HepG2 (cell line): ENCODE measurements around the gene IL17C. TPM values are rescaled to one million over a fixed set of nuclear protein-coding genes. Genes with fewer than 3 reads are reported as not detected.

Experiments used
- AFF4 ChIP-seq: sonication (generic); formaldehyde crosslinking; IDR thresholded peaks from 2 replicates; pipeline ENCODE4 v1.4.0; 2020; ENCODE audit warnings: missing genetic modification reagents
- BCL3 ChIP-seq: sonication (generic); formaldehyde crosslinking; IDR thresholded peaks from 2 replicates; pipeline ENCODE4 v1.5.1; 2020; ENCODE audit warnings: mild to moderate bottlenecking, missing genetic modification reagents, moderate library complexity
- KLF13 ChIP-seq: sonication (generic); formaldehyde crosslinking; IDR thresholded peaks from 2 replicates; pipeline ENCODE4 v1.4.0; 2020; ENCODE audit warnings: mild to moderate bottlenecking, missing genetic modification reagents
- KLF16 ChIP-seq, 2 experiments: sonication (generic) in 1 of 2; formaldehyde crosslinking in 1 of 2; IDR thresholded peaks; 2 replicates each; pipeline versions ENCODE4 v1.6.1 to v1.8.0; 2016 to 2023; ENCODE audit warnings: missing genetic modification reagents in 2 of 2, missing compliant biosample characterization in 1 of 2
- MIER2 ChIP-seq: IDR thresholded peaks from 2 replicates; pipeline ENCODE4 v1.6.1; 2016; ENCODE audit warnings: missing biosample characterization, missing genetic modification reagents
- NCOA2 ChIP-seq: sonication (generic); formaldehyde crosslinking; IDR thresholded peaks from 2 replicates; pipeline ENCODE4 v1.8.0; 2022; ENCODE audit warnings: inconsistent platforms
- NFE2 ChIP-seq: sonication (generic); formaldehyde crosslinking; IDR thresholded peaks from 2 replicates; pipeline ENCODE4 v1.4.0; 2020; ENCODE audit warnings: missing genetic modification reagents
- ZBTB20 ChIP-seq: sonication (generic); formaldehyde crosslinking; IDR thresholded peaks from 2 replicates; pipeline ENCODE4 v1.8.1; 2023; ENCODE audit warnings: missing genetic modification reagents, low read depth, mild to moderate bottlenecking, borderline replicate concordance
- ZNF776 ChIP-seq: sonication (generic); formaldehyde crosslinking; IDR thresholded peaks from 2 replicates; pipeline ENCODE4 v1.4.0; 2020; ENCODE audit warnings: mild to moderate bottlenecking, missing genetic modification reagents
- ZNF790 ChIP-seq: sonication (generic); formaldehyde crosslinking; IDR thresholded peaks from 2 replicates; pipeline ENCODE4 v1.8.0; 2022; ENCODE audit warnings: missing genetic modification reagents, mild to moderate bottlenecking, borderline replicate concordance
- polyA plus RNA-seq, 8 experiments: library from polyadenylated mRNA; depleted of rRNA in 3 of 8; stranded (reverse) in 7 of 8; unstranded in 1 of 8; fragments of >200 nt; fragmentation: Illumina TruSeq in 4 of 8; extraction: Trizol in 4 of 8; gene quantifications; 2 replicates each; pipeline versions ENCODE4 v1.2.1 to v1.2.3, GENCODE V29; 2011 to 2016; ENCODE audit warnings: low read depth in 4 of 8, missing spikeins in 1 of 8, mixed read lengths in 1 of 8; ENCODE audit not compliant: insufficient read depth in 1 of 8
- total RNA-seq, 5 experiments: library from RNA; depleted of rRNA; stranded (reverse); fragments of >200 nt; fragmentation: Illumina TruSeq; extraction: Trizol; gene quantifications; 2 replicates each; pipeline ENCODE4 v1.2.3, GENCODE V29; 2016; ENCODE audit warnings: low read depth in 1 of 5
- TF ChIP-seq, protein P1 (sequence below): sonication (generic); formaldehyde crosslinking; IDR thresholded peaks from 2 replicates; pipeline ENCODE4 v1.5.1; 2020; ENCODE audit warnings: mild to moderate bottlenecking, missing genetic modification reagents, borderline replicate concordance
- TF ChIP-seq, protein P2 (sequence below): sonication (generic); formaldehyde crosslinking; IDR thresholded peaks from 2 replicates; pipeline ENCODE4 v1.9.0; 2021; ENCODE audit warnings: missing genetic modification reagents, borderline replicate concordance
- TF ChIP-seq, protein P3 (sequence below): IDR thresholded peaks from 2 replicates; pipeline ENCODE4 v1.6.1; 2018; ENCODE audit warnings: missing genetic modification reagents, mild to moderate bottlenecking, missing compliant biosample characterization

IL17C gene
- total and polyA plus RNA-seq, 2 of the 13 experiments (the other 11 are each of a cell fraction or from before 2014, with no cell fraction given) = not detected

GRCh38 chr16:88649195-88649923, 11.0 kb downstream of the IL17C start (continued):
- TF ChIP-seq AFF4 (CRISPR knock-in tag) (0 out of 2 replicates have a peak, but pooled peaks have one; percentile 41), KLF16 (CRISPR knock-in tag; IDR thresholded peaks at IDR 0.05) (0 out of 4 replicates have a peak, but pooled peaks of 1 of the 2 experiments have one; percentile 31), NCOA2 (CRISPR knock-in tag) (no peak), ZNF776 (CRISPR knock-in tag) (0 out of 2 replicates have a peak, but pooled peaks have one; percentile 36), KLF13 (0 out of 2 replicates have a peak, but pooled peaks have one; percentile 39), BCL3 (CRISPR knock-in tag) (0 out of 2 replicates have a peak, but pooled peaks have one; percentile 10), ZBTB20 (CRISPR knock-in tag) (no peak), ZNF790 (CRISPR knock-in tag) (no peak), NFE2 (CRISPR knock-in tag) (no peak), MIER2 (no peak)
- TF ChIP-seq, protein P1, sequence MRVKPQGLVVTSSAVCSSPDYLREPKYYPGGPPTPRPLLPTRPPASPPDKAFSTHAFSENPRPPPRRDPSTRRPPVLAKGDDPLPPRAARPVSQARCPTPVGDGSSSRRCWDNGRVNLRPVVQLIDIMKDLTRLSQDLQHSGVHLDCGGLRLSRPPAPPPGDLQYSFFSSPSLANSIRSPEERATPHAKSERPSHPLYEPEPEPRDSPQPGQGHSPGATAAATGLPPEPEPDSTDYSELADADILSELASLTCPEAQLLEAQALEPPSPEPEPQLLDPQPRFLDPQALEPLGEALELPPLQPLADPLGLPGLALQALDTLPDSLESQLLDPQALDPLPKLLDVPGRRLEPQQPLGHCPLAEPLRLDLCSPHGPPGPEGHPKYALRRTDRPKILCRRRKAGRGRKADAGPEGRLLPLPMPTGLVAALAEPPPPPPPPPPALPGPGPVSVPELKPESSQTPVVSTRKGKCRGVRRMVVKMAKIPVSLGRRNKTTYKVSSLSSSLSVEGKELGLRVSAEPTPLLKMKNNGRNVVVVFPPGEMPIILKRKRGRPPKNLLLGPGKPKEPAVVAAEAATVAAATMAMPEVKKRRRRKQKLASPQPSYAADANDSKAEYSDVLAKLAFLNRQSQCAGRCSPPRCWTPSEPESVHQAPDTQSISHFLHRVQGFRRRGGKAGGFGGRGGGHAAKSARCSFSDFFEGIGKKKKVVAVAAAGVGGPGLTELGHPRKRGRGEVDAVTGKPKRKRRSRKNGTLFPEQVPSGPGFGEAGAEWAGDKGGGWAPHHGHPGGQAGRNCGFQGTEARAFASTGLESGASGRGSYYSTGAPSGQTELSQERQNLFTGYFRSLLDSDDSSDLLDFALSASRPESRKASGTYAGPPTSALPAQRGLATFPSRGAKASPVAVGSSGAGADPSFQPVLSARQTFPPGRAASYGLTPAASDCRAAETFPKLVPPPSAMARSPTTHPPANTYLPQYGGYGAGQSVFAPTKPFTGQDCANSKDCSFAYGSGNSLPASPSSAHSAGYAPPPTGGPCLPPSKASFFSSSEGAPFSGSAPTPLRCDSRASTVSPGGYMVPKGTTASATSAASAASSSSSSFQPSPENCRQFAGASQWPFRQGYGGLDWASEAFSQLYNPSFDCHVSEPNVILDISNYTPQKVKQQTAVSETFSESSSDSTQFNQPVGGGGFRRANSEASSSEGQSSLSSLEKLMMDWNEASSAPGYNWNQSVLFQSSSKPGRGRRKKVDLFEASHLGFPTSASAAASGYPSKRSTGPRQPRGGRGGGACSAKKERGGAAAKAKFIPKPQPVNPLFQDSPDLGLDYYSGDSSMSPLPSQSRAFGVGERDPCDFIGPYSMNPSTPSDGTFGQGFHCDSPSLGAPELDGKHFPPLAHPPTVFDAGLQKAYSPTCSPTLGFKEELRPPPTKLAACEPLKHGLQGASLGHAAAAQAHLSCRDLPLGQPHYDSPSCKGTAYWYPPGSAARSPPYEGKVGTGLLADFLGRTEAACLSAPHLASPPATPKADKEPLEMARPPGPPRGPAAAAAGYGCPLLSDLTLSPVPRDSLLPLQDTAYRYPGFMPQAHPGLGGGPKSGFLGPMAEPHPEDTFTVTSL (CRISPR knock-in tag) = no peak
- TF ChIP-seq, protein P2, sequence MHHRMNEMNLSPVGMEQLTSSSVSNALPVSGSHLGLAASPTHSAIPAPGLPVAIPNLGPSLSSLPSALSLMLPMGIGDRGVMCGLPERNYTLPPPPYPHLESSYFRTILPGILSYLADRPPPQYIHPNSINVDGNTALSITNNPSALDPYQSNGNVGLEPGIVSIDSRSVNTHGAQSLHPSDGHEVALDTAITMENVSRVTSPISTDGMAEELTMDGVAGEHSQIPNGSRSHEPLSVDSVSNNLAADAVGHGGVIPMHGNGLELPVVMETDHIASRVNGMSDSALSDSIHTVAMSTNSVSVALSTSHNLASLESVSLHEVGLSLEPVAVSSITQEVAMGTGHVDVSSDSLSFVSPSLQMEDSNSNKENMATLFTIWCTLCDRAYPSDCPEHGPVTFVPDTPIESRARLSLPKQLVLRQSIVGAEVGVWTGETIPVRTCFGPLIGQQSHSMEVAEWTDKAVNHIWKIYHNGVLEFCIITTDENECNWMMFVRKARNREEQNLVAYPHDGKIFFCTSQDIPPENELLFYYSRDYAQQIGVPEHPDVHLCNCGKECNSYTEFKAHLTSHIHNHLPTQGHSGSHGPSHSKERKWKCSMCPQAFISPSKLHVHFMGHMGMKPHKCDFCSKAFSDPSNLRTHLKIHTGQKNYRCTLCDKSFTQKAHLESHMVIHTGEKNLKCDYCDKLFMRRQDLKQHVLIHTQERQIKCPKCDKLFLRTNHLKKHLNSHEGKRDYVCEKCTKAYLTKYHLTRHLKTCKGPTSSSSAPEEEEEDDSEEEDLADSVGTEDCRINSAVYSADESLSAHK (CRISPR knock-in tag) = 0 out of 2 replicates have a peak, but pooled peaks have one; percentile 23
- TF ChIP-seq, protein P3, sequence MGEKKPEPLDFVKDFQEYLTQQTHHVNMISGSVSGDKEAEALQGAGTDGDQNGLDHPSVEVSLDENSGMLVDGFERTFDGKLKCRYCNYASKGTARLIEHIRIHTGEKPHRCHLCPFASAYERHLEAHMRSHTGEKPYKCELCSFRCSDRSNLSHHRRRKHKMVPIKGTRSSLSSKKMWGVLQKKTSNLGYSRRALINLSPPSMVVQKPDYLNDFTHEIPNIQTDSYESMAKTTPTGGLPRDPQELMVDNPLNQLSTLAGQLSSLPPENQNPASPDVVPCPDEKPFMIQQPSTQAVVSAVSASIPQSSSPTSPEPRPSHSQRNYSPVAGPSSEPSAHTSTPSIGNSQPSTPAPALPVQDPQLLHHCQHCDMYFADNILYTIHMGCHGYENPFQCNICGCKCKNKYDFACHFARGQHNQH (CRISPR knock-in tag) = no peak
